NCI-H774 (cell line): ENCODE results near the gene OR2W3.

Experiments
- DNase-seq: peaks from one replicate; lab custom pipeline; 2025; lab: John Stamatoyannopoulos, UW

OR2W3 gene

GRCh38 chr1:247895163-247895637 lies at the start of gene OR2W3:
OR2W3 (plus strand) TSS chr1:247895587; CDS start chr1:247895587, 0 bp downstream.
- no peak for DNase-seq

- DNase-seq = no peak
These were observed 49.7 kb upstream of the OR2W3 start for GRCh38 chr1:247845693-247846017.

- no peak for DNase-seq
These were observed 47.0 kb upstream of the OR2W3 start for GRCh38 chr1:247848346-247848745.

GRCh38 chr1:247849616-247850015 lies 45.8 kb upstream of the OR2W3 start:
- DNase-seq = no peak

- no peak for DNase-seq
These were observed 40.4 kb upstream of the OR2W3 start for GRCh38 chr1:247854899-247855545.

GRCh38 chr1:247855911-247856310 lies 39.5 kb upstream of the OR2W3 start:
- DNase-seq = no peak

- DNase-seq = no peak
These were observed 38.1 kb upstream of the OR2W3 start, which contains the start of gene TRIM58 for GRCh38 chr1:247857069-247857984. TRIM58 (plus strand) TSS chr1:247857187; CDS start chr1:247857247, 60 bp downstream.

- no peak for DNase-seq
These were observed 37.3 kb upstream of the OR2W3 start for GRCh38 chr1:247857985-247858619.

GRCh38 chr1:247862756-247863155 lies 32.6 kb upstream of the OR2W3 start:
- no peak for DNase-seq

GRCh38 chr1:247864644-247865043 lies 30.7 kb upstream of the OR2W3 start:
- DNase-seq = no peak

- no peak for DNase-seq
These were observed 30.0 kb upstream of the OR2W3 start for GRCh38 chr1:247865416-247865815.

- no peak for DNase-seq
These were observed 12.0 kb upstream of the OR2W3 start for GRCh38 chr1:247883346-247883745.

GRCh38 chr1:247884797-247885413 lies 10.5 kb upstream of the OR2W3 start:
- DNase-seq = no peak

GRCh38 chr1:247895976-247896375 lies 589 bp downstream of the OR2W3 start:
- DNase-seq = no peak

- no peak for DNase-seq
These were observed 8.7 kb downstream of the OR2W3 start for GRCh38 chr1:247904122-247904521.

- DNase-seq = no peak
These were observed 9.8 kb downstream of the OR2W3 start for GRCh38 chr1:247905181-247905580.

GRCh38 chr1:247905910-247906503 lies 10.6 kb downstream of the OR2W3 start:
- no peak for DNase-seq

GRCh38 chr1:247906504-247907047 lies 11.2 kb downstream of the OR2W3 start:
- no peak for DNase-seq

- no peak for DNase-seq
These were observed 13.4 kb downstream of the OR2W3 start for GRCh38 chr1:247908766-247909165.

GRCh38 chr1:247913786-247914185 lies 18.4 kb downstream of the OR2W3 start:
- DNase-seq = no peak

GRCh38 chr1:247914941-247915662 lies 19.7 kb downstream of the OR2W3 start:
- DNase-seq = no peak
